ENCODE data around the gene SHCBP1L. TPM values are rescaled to one million over a fixed set of nuclear protein-coding genes. Genes with fewer than 3 reads are reported as not detected.

The SHCBP1L gene
- total RNA-seq = not detected
- long read RNA-seq = 0 reads

DNA sequence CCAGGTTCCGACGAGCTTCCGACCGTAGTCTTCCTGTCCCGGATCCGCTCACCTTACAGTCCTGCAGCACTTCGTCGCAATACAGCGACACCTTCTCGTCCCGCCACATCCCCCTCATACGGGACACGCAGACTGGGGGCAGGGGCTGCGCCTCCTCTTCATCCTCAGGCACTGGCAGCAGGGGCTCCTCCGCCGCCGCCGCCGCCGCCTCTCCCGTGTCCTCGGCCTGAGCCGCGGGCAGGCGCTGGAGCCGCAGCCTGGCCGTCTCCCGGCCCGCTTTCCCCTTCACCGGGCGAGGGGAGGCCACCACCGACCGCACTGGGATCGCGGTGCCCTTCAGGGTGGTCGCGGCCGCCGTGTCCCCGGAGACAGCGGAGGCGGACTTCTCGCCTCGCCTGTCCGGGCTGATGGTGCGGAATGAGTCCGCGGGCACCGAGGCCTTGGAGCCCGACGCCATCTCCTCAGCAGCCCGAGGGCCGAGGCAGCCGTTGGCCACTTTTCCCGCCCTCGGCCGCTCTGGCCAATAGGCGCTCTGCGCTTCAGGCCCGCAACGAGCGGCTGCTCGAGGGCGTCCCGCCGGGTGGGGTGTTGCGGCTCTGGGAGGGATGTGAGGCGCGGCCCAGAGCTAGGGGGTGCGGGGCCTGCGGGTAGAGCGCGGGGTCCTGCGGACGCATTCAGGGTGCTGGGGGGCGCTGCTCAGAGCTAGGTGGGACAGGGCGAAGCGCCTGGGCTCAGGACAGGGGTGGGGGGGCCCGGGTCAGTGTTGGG lies at the start of gene SHCBP1L:
SHCBP1L (minus strand) TSS at position 490 of the 768 bp plus-strand sequence; CDS start at position 457, 33 bp downstream.
- intact Hi-C loops (cut with micrococcal nuclease) = no loop called here
- Histone ChIP-seq H3K4me3 (peak within 1 kb of the TSS; percentile 59), H3K36me3 (no peaks in the 10 kb centered on the region), H3K4me1 (peaks cover 11% of the 10 kb centered on the region), H3K27me3 (ENCODE audit: low read depth) (peaks cover 32% of the 10 kb centered on the region), H3K27ac (replicated peaks) (no peak within 1 kb of the TSS), H3K9me3 (replicated peaks) (no peaks in the 10 kb centered on the region)
- DNase-seq = no peak
- TF ChIP-seq, protein P1, sequence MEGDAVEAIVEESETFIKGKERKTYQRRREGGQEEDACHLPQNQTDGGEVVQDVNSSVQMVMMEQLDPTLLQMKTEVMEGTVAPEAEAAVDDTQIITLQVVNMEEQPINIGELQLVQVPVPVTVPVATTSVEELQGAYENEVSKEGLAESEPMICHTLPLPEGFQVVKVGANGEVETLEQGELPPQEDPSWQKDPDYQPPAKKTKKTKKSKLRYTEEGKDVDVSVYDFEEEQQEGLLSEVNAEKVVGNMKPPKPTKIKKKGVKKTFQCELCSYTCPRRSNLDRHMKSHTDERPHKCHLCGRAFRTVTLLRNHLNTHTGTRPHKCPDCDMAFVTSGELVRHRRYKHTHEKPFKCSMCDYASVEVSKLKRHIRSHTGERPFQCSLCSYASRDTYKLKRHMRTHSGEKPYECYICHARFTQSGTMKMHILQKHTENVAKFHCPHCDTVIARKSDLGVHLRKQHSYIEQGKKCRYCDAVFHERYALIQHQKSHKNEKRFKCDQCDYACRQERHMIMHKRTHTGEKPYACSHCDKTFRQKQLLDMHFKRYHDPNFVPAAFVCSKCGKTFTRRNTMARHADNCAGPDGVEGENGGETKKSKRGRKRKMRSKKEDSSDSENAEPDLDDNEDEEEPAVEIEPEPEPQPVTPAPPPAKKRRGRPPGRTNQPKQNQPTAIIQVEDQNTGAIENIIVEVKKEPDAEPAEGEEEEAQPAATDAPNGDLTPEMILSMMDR (IDR thresholded peaks at IDR 0.05; ENCODE audit: borderline replicate concordance) = no peak

DNA sequence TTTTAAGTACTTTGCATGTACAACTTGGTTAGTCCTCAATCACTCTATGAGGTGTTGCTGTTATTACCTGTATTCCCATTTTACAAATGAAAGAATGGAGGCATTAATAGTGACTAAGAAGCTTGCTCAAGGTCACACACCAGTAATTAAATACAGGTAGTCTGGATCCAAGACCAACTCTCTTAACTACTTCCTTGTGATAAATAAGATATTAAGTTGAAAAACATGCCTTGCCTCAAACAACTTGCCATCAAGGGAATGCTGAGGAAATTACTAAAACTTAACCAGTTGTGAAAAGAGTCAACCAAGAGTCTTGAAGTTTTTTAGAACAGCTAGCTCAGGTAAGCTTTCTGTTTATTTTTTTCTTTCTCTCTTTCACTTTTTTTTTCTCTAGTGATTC lies 49.3 kb upstream of the SHCBP1L start:
- H3K4me1 ChIP-seq = peaks cover 17% of the 10 kb centered on the region
- TF ChIP-seq, protein P1 (IDR thresholded peaks at IDR 0.05; ENCODE audit: borderline replicate concordance) = no peak
- DNase-seq = no peak
- H3K36me3 ChIP-seq = no peaks in the 10 kb centered on the region
- no peak overlapping the region for H3K4me3 ChIP-seq
- H3K27ac ChIP-seq (replicated peaks) = peak overlapping the region; percentile 74
- intact Hi-C loops (cut with micrococcal nuclease) = no loop called here
- H3K9me3 ChIP-seq (replicated peaks) = no peaks in the 10 kb centered on the region
- H3K27me3 ChIP-seq (ENCODE audit: low read depth) = no peaks in the 10 kb centered on the region

DNA sequence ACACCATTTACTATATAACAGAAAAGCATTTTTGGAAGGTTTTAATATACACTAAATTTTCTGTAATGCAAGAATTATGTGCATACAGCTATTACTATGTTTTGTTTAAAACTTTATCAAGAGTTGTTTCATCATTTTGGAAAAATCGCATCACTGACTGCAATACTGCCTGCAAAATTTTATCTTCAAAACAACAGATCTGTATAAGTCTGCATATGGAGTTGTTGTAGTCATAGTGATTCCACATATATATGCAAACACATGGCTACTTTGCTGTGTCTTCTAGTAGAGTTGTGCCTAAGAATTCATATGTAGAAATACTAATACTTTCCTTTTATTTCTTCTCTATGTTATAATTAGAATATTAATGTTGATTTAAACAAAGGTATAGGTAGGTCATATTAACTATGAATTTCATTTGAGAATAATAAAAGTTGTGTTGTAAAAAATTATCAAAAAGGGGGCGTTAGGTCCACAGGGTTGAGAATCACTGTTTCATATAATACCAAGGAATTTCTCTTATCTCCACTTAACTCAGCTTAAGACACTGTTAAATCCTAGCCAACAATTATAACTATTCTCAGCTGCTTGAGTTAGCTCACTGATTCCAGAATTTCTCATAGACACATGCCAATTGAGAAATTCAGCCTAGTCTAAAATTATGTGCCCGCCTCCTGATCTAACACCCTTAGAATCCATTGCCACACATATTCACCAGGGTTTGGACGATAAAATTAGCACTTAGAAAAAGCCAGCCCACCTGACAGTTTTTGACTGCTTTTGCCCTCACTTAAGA lies 47.4 kb upstream of the SHCBP1L start:
- H3K27ac ChIP-seq (replicated peaks) = peak overlapping the region; percentile 74

DNA sequence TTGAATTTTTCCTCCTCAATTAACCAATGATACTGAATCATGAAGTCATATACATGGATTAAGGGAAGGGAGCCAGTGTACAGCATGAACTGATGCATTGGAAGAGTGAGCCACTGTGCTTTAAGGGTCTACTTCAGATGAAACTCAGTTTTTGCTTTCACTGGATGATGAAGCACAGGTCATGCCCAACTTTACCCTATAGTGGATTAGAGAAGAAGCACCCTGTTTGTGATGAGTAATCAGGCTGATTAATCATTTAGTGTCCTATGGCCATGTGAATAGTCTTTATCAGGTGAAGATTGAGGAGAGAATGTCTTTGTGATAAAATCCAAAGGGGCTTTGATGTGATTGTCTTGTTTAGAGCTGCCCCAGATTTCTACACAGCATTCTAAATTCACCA lies 45.5 kb upstream of the SHCBP1L start:
- intact Hi-C loops (cut with micrococcal nuclease) = no loop called here
- TF ChIP-seq, protein P1 (IDR thresholded peaks at IDR 0.05; ENCODE audit: borderline replicate concordance) = no peak
- peaks cover 11% of the 10 kb centered on the region for H3K4me1 ChIP-seq
- H3K4me3 ChIP-seq = no peak overlapping the region
- no peaks in the 10 kb centered on the region for H3K36me3 ChIP-seq
- no peaks in the 10 kb centered on the region for H3K27me3 ChIP-seq (ENCODE audit: low read depth)
- no peak for DNase-seq
- no peaks in the 10 kb centered on the region for H3K9me3 ChIP-seq (replicated peaks)
- no peak overlapping the region for H3K27ac ChIP-seq (replicated peaks)

More for the DNA sequence above, 47.4 kb upstream of the SHCBP1L start:
- Histone ChIP-seq H3K4me3 (no peak overlapping the region), H3K9me3 (replicated peaks) (no peaks in the 10 kb centered on the region), H3K4me1 (peaks cover 17% of the 10 kb centered on the region), H3K27me3 (ENCODE audit: low read depth) (no peaks in the 10 kb centered on the region), H3K36me3 (no peaks in the 10 kb centered on the region)
- DNase-seq = no peak
- TF ChIP-seq, protein P1 (IDR thresholded peaks at IDR 0.05; ENCODE audit: borderline replicate concordance) = no peak
- intact Hi-C loops (cut with micrococcal nuclease) = no loop called here

DNA sequence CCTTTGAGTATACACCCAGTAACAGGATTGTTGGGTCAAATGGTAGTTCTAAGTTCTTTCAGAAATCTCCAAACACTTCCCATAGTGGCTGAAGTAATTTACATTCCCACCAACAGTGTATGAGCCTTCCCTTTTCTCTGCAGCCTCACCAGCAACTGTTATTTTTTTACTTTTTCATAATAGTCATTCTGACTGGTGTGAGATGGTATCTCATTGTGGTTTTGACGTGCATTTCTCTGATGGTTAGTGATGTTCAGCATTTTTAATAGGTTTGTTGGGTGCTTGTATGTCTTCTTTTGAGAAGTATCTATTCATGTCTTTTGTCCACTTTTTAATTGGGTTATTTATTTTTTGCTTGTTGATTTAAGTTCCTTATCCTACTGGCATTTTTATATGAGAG lies 43.9 kb upstream of the SHCBP1L start:
- Histone ChIP-seq H3K9me3 (replicated peaks) (no peaks in the 10 kb centered on the region), H3K4me3 (no peak overlapping the region), H3K36me3 (no peaks in the 10 kb centered on the region), H3K27me3 (ENCODE audit: low read depth) (no peaks in the 10 kb centered on the region), H3K27ac (replicated peaks) (no peak overlapping the region), H3K4me1 (no peaks in the 10 kb centered on the region)
- intact Hi-C loops (cut with micrococcal nuclease) = no loop called here
- TF ChIP-seq, protein P1 (IDR thresholded peaks at IDR 0.05; ENCODE audit: borderline replicate concordance) = no peak
- no peak for DNase-seq

Measured in left ventricle myocardium inferior (tissue), 1 donor.